Fibroblast of mammary gland (primary cell): Measurements from ENCODE around the gene POU1F1.
"Not testable (repeated sequence)": the region's sequence is repeated elsewhere in the genome, so short reads cannot be mapped to it uniquely, and the experiment has no call there.

Source experiments
- DNase-seq: peaks from one replicate; pipeline ENCODE4 v3.0.0-alpha.2; 2010; ENCODE audit warnings: low read depth
- H3K4me3 ChIP-seq: 2 replicates; pipeline ENCODE4 v1.5.1; 2011; ENCODE audit warnings: low read depth, mild to moderate bottlenecking, low read length, moderate library complexity; ENCODE audit not compliant: control insufficient read depth
- CTCF ChIP-seq: conservative IDR thresholded peaks from 2 replicates; pipeline ENCODE4 v1.5.1; 2011; ENCODE audit warnings: low read depth, low read length, inconsistent platforms; ENCODE audit not compliant: control insufficient read depth, insufficient read depth

POU1F1 gene

DNA sequence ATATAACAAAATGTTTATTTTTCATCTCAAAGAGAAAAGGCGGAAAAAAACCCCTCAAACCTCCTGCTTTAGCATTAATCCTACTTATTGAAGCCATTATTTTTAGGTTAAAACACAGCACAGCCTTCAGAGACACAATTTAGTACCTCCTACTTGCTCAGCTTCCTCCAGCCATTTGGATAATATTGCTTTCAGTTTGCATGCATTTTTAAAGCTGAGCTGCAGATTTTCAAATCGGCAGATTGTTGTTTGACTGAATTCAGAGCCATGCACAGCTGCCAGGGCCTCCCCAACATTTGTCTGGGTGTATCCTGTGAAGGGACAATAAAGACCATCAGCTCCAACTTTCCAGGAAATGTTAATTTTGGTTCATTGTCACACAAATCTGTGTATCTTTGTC lies 14.5 kb downstream of the POU1F1 start:
- no peak for TF ChIP-seq CTCF
- DNase-seq: no peak
- no peak overlapping the region for H3K4me3 ChIP-seq

DNA sequence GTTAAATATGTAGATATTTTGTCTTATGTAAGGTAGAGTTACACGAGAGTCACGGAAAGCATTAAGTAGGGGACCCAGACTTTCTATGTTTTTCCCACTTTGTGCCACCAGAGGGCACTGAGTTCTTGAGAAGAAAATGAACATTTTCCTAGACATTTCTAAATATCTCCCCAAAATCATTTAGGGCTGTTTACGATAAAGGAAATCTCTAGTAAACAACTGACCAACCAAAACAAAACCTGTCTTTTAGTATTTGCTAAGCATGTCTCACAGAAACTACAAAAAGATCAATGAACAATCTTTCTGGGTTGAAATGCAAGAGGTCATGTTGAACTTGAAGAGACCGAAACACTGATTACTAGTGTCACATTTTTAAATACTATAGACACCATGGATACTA lies 16.1 kb downstream of the POU1F1 start:
- DNase-seq: peak; percentile 61
- H3K4me3 ChIP-seq: no peak overlapping the region
- TF ChIP-seq CTCF: peak; percentile 76

DNA sequence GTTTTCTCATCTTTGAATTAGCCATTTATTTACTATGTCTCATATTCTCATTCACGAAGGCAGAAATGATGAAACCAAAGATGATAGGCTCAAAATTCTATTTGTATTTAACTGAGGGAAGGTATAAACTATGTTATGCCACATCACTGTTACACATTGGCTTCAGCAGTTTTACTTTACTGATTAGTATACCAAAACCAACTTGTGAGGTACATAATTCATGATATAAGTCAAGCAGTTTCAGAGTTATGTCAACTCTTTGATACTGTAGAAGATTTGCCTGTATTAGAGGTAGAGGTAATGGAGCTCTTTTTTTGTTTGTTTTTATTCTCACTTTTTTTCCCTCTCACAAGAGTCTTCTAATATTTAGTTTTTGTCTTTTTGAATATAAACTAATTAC lies 26.4 kb downstream of the POU1F1 start:
- no peak for DNase-seq
- H3K4me3 ChIP-seq: no peak overlapping the region
- TF ChIP-seq CTCF: no peak

- DNase-seq: no peak
- H3K4me3 ChIP-seq: no peak overlapping the region
- no peak for TF ChIP-seq CTCF
Observed at GRCh38 chr3:87248831-87249230, 27.6 kb downstream of the POU1F1 start.

GRCh38 chr3:87248231-87248630 lies 28.2 kb downstream of the POU1F1 start:
- DNase-seq: not testable (repeated sequence)

DNA sequence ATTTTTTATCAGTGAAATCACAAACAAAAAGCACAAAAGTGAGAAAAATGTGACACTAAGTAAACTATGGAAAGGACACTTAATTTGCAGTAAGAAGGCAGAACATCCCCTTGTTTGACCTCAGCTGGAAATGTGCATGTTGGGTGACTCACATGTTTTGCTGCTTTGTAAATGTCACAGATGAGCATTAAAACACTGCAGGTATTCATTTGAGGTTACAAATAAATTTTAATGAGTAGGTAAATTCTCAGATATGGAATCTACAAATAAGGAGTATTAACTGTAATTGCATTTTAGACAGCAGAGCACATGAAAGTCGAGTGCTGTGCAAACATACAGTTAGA lies 29.0 kb downstream of the POU1F1 start:
- no peak for TF ChIP-seq CTCF
- no peak overlapping the region for H3K4me3 ChIP-seq
- peak; percentile 37 for DNase-seq

More at GRCh38 chr3:87248231-87248630, 28.2 kb downstream of the POU1F1 start:
- H3K4me3 ChIP-seq: not testable (repeated sequence)

GRCh38 chr3:87246662-87247429 lies 29.5 kb downstream of the POU1F1 start:
- H3K4me3 ChIP-seq: no peak overlapping the region
- peak; percentile 17 for DNase-seq
- no peak for TF ChIP-seq CTCF
